NCI-H2171 treated with DMSO at 0.1 percent for 48 hours (cell line): ENCODE data around the gene UBASH3B.
"Not testable (repeated sequence)": the region's sequence is repeated elsewhere in the genome, so short reads cannot be mapped to it uniquely, and the experiment has no call there.

Experiments used
- DNase-seq: peaks from one replicate; lab custom pipeline; 2025; lab: John Stamatoyannopoulos, UW

Gene UBASH3B

GRCh38 chr11:122852074-122852795, 196.7 kb downstream of the UBASH3B start:
- no peak for DNase-seq

GRCh38 chr11:122852796-122853160, 197.3 kb downstream of the UBASH3B start:
- DNase-seq: no peak

- no peak for DNase-seq
Measured at GRCh38 chr11:122853261-122853660, 197.7 kb downstream of the UBASH3B start.

GRCh38 chr11:122853971-122854446, 198.5 kb downstream of the UBASH3B start:
- DNase-seq: peak; percentile 79

- DNase-seq: no peak
Measured at GRCh38 chr11:122861631-122862030, 206.1 kb downstream of the UBASH3B start.

GRCh38 chr11:122862091-122862490, 206.6 kb downstream of the UBASH3B start:
- no peak for DNase-seq

GRCh38 chr11:122863154-122863553, 207.6 kb downstream of the UBASH3B start:
- DNase-seq: not testable (repeated sequence)

- DNase-seq: no peak
Measured at GRCh38 chr11:122863704-122864326, 208.3 kb downstream of the UBASH3B start.
